Karpas-422 (cell line): ENCODE results near the gene BBX. TPM values are rescaled to one million over a fixed set of nuclear protein-coding genes. Genes with fewer than 3 reads are reported as not detected.

ENCODE experiments used
- DNase-seq: peaks from one replicate; pipeline ENCODE4 v3.0.0-alpha.2; 2015
- H2AFZ ChIP-seq: fragments of 200-600 bp; sonication (generic); 2 replicates; pipeline ENCODE4 v1.6.1; 2014; ENCODE audit warnings: antibody characterized with exemption, low read length, mixed read lengths
- H3K27ac ChIP-seq: fragments of 200-600 bp; sonication (generic); 2 replicates; pipeline ENCODE4 v1.5.1; 2014; ENCODE audit warnings: mild to moderate bottlenecking, low read length, moderate library complexity
- H3K27me3 ChIP-seq: fragments of 200-600 bp; sonication (generic); 2 replicates; pipeline ENCODE4 v1.6.1; 2014; ENCODE audit warnings: low read length, mixed read lengths
- H3K36me3 ChIP-seq: fragments of 200-600 bp; sonication (generic); 2 replicates; pipeline ENCODE4 v1.6.1; 2014; ENCODE audit warnings: low read length, mixed read lengths; ENCODE audit not compliant: insufficient read depth
- H3K4me1 ChIP-seq: fragments of 200-600 bp; sonication (generic); 2 replicates; pipeline ENCODE4 v1.6.1; 2014; ENCODE audit warnings: mild to moderate bottlenecking, low read length, mixed read lengths
- H3K4me2 ChIP-seq: fragments of 200-600 bp; sonication (generic); 2 replicates; pipeline ENCODE4 v1.6.1; 2014; ENCODE audit warnings: low read length, low read depth, mild to moderate bottlenecking; ENCODE audit not compliant: poor library complexity, severe bottlenecking
- H3K4me3 ChIP-seq: fragments of 200-600 bp; sonication (generic); 2 replicates; pipeline ENCODE4 v1.5.1; 2014; ENCODE audit warnings: mild to moderate bottlenecking, antibody characterized with exemption, low read length, mixed read lengths
- H3K79me2 ChIP-seq: fragments of 200-600 bp; sonication (generic); 2 replicates; pipeline ENCODE4 v1.6.1; 2014; ENCODE audit warnings: mild to moderate bottlenecking, low read length, mixed read lengths
- H3K9ac ChIP-seq: fragments of 200-600 bp; sonication (generic); 2 replicates; pipeline ENCODE4 v1.6.0; 2014; ENCODE audit warnings: low read length
- H3K9me2 ChIP-seq: fragments of 200-600 bp; sonication (generic), shearing (Covaris generic); replicated peaks from 2 replicates; pipeline ENCODE4 v1.6.0; 2014; ENCODE audit warnings: mild to moderate bottlenecking, low read length, moderate library complexity; ENCODE audit not compliant: insufficient read depth
- H3K9me3 ChIP-seq: fragments of 300-700, 200-600 bp; sonication (generic); 2 replicates; pipeline ENCODE4 v1.6.1; 2014; ENCODE audit warnings: low read length, mixed read lengths
- H4K20me1 ChIP-seq: fragments of 200-600 bp; sonication (generic); 2 replicates; pipeline ENCODE4 v1.6.1; 2014; ENCODE audit warnings: mild to moderate bottlenecking, antibody characterized with exemption, low read length, low read depth; ENCODE audit not compliant: insufficient read depth
- total RNA-seq: library from RNA; depleted of rRNA; stranded (reverse); fragments of >200 nt; shearing (Covaris generic); gene quantifications from 2 replicates; pipeline ENCODE4 v1.2.3, GENCODE V29; 2014; ENCODE audit warnings: low replicate concordance

Gene BBX
- total RNA-seq, 1 experiment from 2014 or later = 109 TPM

DNA sequence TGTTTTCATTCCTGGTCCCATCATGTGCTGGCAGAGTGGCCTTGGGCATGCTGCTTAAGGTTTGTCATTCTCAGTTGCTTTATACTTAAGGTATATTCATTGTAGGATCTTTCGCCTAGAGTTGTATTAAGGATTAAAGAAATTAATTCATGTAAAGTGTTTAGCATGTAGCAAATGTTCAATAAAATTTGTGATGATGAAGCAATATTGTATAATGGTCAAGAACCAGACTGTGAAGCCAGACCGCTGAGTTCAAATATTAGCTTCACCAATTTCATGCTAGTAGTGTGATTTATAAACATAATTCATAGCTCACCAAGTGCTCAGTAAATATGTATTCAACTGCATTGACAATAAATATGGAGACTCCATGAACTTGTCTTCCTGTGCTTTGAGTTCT, 178.5 kb downstream of the BBX start:
- Histone ChIP-seq H3K4me2 (no peak overlapping the region), H3K9ac (no peak overlapping the region), H4K20me1 (no peaks in the 10 kb centered on the region), H3K79me2 (peaks cover 78% of the 10 kb centered on the region), H2AFZ (no peak overlapping the region), H3K27ac (no peak overlapping the region), H3K9me2 (no peaks in the 10 kb centered on the region), H3K4me3 (no peak overlapping the region), H3K36me3 (no peaks in the 10 kb centered on the region), H3K27me3 (no peaks in the 10 kb centered on the region), H3K4me1 (peaks cover 10% of the 10 kb centered on the region; the same call in 1 of the 2 replicates), H3K9me3 (no peaks in the 10 kb centered on the region)
- DNase-seq = no peak

- Histone ChIP-seq H3K9me3 (no peaks in the 10 kb centered on the region), H3K36me3 (no peaks in the 10 kb centered on the region), H2AFZ (no peak overlapping the region), H3K9ac (no peak overlapping the region), H3K4me1 (peaks cover 4% of the 10 kb centered on the region; the same call in 1 of the 2 replicates), H3K4me2 (no peak overlapping the region), H4K20me1 (no peaks in the 10 kb centered on the region), H3K9me2 (no peaks in the 10 kb centered on the region), H3K27me3 (no peaks in the 10 kb centered on the region), H3K27ac (no peak overlapping the region), H3K79me2 (peaks cover 88% of the 10 kb centered on the region), H3K4me3 (no peak overlapping the region)
- no peak for DNase-seq
Observed at GRCh38 chr3:107704477-107704876, 181.7 kb downstream of the BBX start.

- no peak overlapping the region for H3K27ac ChIP-seq
- no peak overlapping the region for H2AFZ ChIP-seq
- H3K27me3 ChIP-seq = no peaks in the 10 kb centered on the region
- no peaks in the 10 kb centered on the region for H3K9me2 ChIP-seq
- no peak overlapping the region for H3K4me3 ChIP-seq
- no peak overlapping the region for H3K9ac ChIP-seq
- peaks cover 1% of the 10 kb centered on the region; the same call in 1 of the 2 replicates for H3K36me3 ChIP-seq
- peaks cover 4% of the 10 kb centered on the region; the same call in 1 of the 2 replicates for H3K4me1 ChIP-seq
- no peaks in the 10 kb centered on the region for H3K9me3 ChIP-seq
- H3K79me2 ChIP-seq = peaks cover 88% of the 10 kb centered on the region
- DNase-seq = no peak
- no peak overlapping the region for H3K4me2 ChIP-seq
- H4K20me1 ChIP-seq = no peaks in the 10 kb centered on the region
Observed at GRCh38 chr3:107705046-107705445, 182.3 kb downstream of the BBX start.

DNA sequence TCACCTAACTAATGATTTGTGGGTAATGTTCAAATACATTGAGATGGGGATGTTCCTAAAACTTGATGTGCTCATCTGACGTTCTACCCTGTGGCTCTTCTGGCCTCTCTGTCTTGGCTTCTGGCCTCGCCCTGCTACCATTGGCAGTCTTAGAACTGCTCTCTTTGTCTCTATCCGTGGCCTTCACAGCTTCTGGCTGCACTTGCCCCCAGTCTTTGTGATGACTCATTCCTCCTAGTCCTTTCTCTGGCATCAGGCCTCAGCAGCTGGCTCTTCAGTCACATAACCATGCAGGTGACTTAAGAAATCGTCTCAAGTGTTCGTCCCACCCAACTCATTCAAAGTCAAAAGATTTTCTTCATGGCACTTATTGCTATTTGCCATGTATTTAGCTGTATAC, 188.1 kb downstream of the BBX start:
- H3K9ac ChIP-seq = no peak overlapping the region
- no peaks in the 10 kb centered on the region for H3K27me3 ChIP-seq
- no peaks in the 10 kb centered on the region for H4K20me1 ChIP-seq
- H3K4me1 ChIP-seq = no peaks in the 10 kb centered on the region
- no peak overlapping the region for H3K4me3 ChIP-seq
- no peak overlapping the region for H2AFZ ChIP-seq
- H3K27ac ChIP-seq = no peak overlapping the region
- no peaks in the 10 kb centered on the region for H3K9me3 ChIP-seq
- no peak for DNase-seq
- peaks cover 11% of the 10 kb centered on the region; the same call in 1 of the 2 replicates for H3K36me3 ChIP-seq
- no peak overlapping the region for H3K4me2 ChIP-seq
- H3K9me2 ChIP-seq = no peaks in the 10 kb centered on the region
- H3K79me2 ChIP-seq = peaks cover 65% of the 10 kb centered on the region

- H4K20me1 ChIP-seq = no peaks in the 10 kb centered on the region
- H3K79me2 ChIP-seq = peaks cover 46% of the 10 kb centered on the region
- no peaks in the 10 kb centered on the region for H3K9me3 ChIP-seq
- no peaks in the 10 kb centered on the region for H3K9me2 ChIP-seq
- no peaks in the 10 kb centered on the region for H3K27me3 ChIP-seq
- no peak for DNase-seq
- H3K9ac ChIP-seq = no peak overlapping the region
- no peak overlapping the region for H2AFZ ChIP-seq
- peaks cover 16% of the 10 kb centered on the region for H3K4me1 ChIP-seq
- no peak overlapping the region for H3K27ac ChIP-seq
- no peak overlapping the region for H3K4me2 ChIP-seq
- no peak overlapping the region for H3K4me3 ChIP-seq
- H3K36me3 ChIP-seq = peaks cover 16% of the 10 kb centered on the region; the same call in 1 of the 2 replicates
Observed at GRCh38 chr3:107716734-107717133, 194.0 kb downstream of the BBX start.

GRCh38 chr3:107718547-107718946, 195.8 kb downstream of the BBX start:
- H3K9ac ChIP-seq = no peak overlapping the region
- H3K27me3 ChIP-seq = no peaks in the 10 kb centered on the region
- peaks cover 21% of the 10 kb centered on the region; the same call in 1 of the 2 replicates for H3K36me3 ChIP-seq
- H3K4me1 ChIP-seq = peaks cover 16% of the 10 kb centered on the region
- H3K4me2 ChIP-seq = no peak overlapping the region
- H3K27ac ChIP-seq = no peak overlapping the region
- no peaks in the 10 kb centered on the region for H3K9me2 ChIP-seq
- H3K4me3 ChIP-seq = no peak overlapping the region
- H3K9me3 ChIP-seq = no peaks in the 10 kb centered on the region
- DNase-seq = no peak
- H4K20me1 ChIP-seq = no peaks in the 10 kb centered on the region
- peaks cover 43% of the 10 kb centered on the region for H3K79me2 ChIP-seq
- H2AFZ ChIP-seq = no peak overlapping the region

- H3K27ac ChIP-seq = no peak overlapping the region
- H4K20me1 ChIP-seq = no peaks in the 10 kb centered on the region
- H3K9me2 ChIP-seq = no peaks in the 10 kb centered on the region
- H3K27me3 ChIP-seq = no peaks in the 10 kb centered on the region
- peaks cover 17% of the 10 kb centered on the region for H3K36me3 ChIP-seq
- DNase-seq = peak; percentile 53
- H2AFZ ChIP-seq = no peak overlapping the region
- H3K4me1 ChIP-seq = peaks cover 21% of the 10 kb centered on the region
- no peak overlapping the region for H3K9ac ChIP-seq
- peaks cover 59% of the 10 kb centered on the region for H3K79me2 ChIP-seq
- H3K4me2 ChIP-seq = no peak overlapping the region
- no peak overlapping the region for H3K4me3 ChIP-seq
- H3K9me3 ChIP-seq = no peaks in the 10 kb centered on the region
Observed at GRCh38 chr3:107727102-107727501, 204.3 kb downstream of the BBX start.

- no peak for DNase-seq
- no peak overlapping the region for H3K4me3 ChIP-seq
- peaks cover 22% of the 10 kb centered on the region for H3K36me3 ChIP-seq
- H3K27ac ChIP-seq = no peak overlapping the region
- no peaks in the 10 kb centered on the region for H3K9me3 ChIP-seq
- no peaks in the 10 kb centered on the region for H4K20me1 ChIP-seq
- H3K9ac ChIP-seq = no peak overlapping the region
- H3K79me2 ChIP-seq = peaks cover 61% of the 10 kb centered on the region
- H3K9me2 ChIP-seq = no peaks in the 10 kb centered on the region
- H3K27me3 ChIP-seq = no peaks in the 10 kb centered on the region
- peaks cover 21% of the 10 kb centered on the region for H3K4me1 ChIP-seq
- H2AFZ ChIP-seq = no peak overlapping the region
- H3K4me2 ChIP-seq = no peak overlapping the region
Observed at GRCh38 chr3:107729686-107730085, 206.9 kb downstream of the BBX start.

GRCh38 chr3:107734317-107734716, 211.6 kb downstream of the BBX start:
- no peak overlapping the region for H3K27ac ChIP-seq
- H3K4me2 ChIP-seq = no peak overlapping the region

More at GRCh38 chr3:107734317-107734716, 211.6 kb downstream of the BBX start:
- Histone ChIP-seq H3K4me3 (no peak overlapping the region), H3K27me3 (no peaks in the 10 kb centered on the region), H3K79me2 (peaks cover 41% of the 10 kb centered on the region), H3K9me3 (no peaks in the 10 kb centered on the region), H3K36me3 (peaks cover 11% of the 10 kb centered on the region), H3K9me2 (no peaks in the 10 kb centered on the region), H2AFZ (no peak overlapping the region), H3K9ac (no peak overlapping the region), H4K20me1 (no peaks in the 10 kb centered on the region), H3K4me1 (peaks cover 12% of the 10 kb centered on the region)
- no peak for DNase-seq
